IPS DF 6.9 (cell line): ENCODE results near the gene B4GALT7.
A peak's percentile ranks its signal among the peaks of the same experiment; 100 is the strongest.

Experiments
- DNase-seq: peaks from one replicate; pipeline ENCODE4 v3.0.0-alpha.2; 2013; ENCODE audit warnings: low read depth, low spot score
- H3K27ac ChIP-seq: one replicate; pipeline ENCODE4 v1.5.1; 2013; ENCODE audit warnings: low read length, control low read depth
- H3K27me3 ChIP-seq: 2 replicates; pipeline ENCODE4 v1.6.1; 2013; ENCODE audit warnings: mild to moderate bottlenecking, low read length; ENCODE audit not compliant: control insufficient read depth, insufficient read depth
- H3K36me3 ChIP-seq: 2 replicates; pipeline ENCODE4 v1.6.1; 2013; ENCODE audit warnings: low read length; ENCODE audit not compliant: control insufficient read depth, insufficient read depth
- H3K4me1 ChIP-seq: 2 replicates; pipeline ENCODE4 v1.6.1; 2013; ENCODE audit warnings: low read length; ENCODE audit not compliant: control insufficient read depth, insufficient read depth
- H3K4me3 ChIP-seq: 2 replicates; pipeline ENCODE4 v1.5.1; 2013; ENCODE audit warnings: mild to moderate bottlenecking, low read length
- H3K9me3 ChIP-seq: 2 replicates; pipeline ENCODE4 v1.6.1; 2013; ENCODE audit warnings: low read length, inconsistent platforms; ENCODE audit not compliant: control insufficient read depth, insufficient read depth
- WGBS: extraction: QIAGEN DNeasy Blood & Tissue Kit; methylation state at CpG from one replicate; pipeline ENCODE4 v1.1.7; 2013; ENCODE audit warnings: mixed read lengths, missing lambda C conversion rate; ENCODE audit not compliant: insufficient read length, insufficient coverage; 5-methylcytosine and 5-hydroxymethylcytosine counted together

B4GALT7 gene

DNA sequence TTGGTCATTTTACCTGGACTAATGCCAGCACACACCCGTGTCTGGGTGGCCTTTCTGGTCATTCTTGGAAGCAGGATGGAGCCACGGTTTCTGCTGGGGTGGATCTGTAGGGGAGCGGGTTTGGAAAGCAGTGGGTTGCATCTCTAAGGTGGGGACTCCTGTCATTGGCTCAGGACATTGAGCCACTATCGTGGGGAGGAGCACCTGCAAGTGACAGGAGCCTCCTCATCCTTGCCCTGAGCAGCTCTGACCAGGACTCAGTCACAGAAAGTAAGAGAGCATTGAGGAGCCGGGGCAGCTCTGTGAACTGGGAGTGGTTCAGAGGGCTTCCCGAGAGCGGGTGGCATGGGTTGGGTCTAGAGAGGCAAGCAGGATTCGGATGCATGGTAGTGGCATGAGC lies 3.7 kb downstream of the B4GALT7 start:
- no peaks in the 10 kb centered on the region for H3K27me3 ChIP-seq
- peaks cover 3% of the 10 kb centered on the region for H3K4me1 ChIP-seq
- no peak overlapping the region for H3K27ac ChIP-seq
- no CpG with 5 or more reads among the region's 8 CpGs for WGBS
- no peaks in the 10 kb centered on the region for H3K36me3 ChIP-seq
- no peak overlapping the region for H3K4me3 ChIP-seq
- DNase-seq: no peak
- H3K9me3 ChIP-seq: no peaks in the 10 kb centered on the region

GRCh38 chr5:177604116-177604521 lies 4.2 kb downstream of the B4GALT7 start:
- H3K27me3 ChIP-seq: no peaks in the 10 kb centered on the region
- no peak overlapping the region for H3K4me3 ChIP-seq
- no peaks in the 10 kb centered on the region for H3K36me3 ChIP-seq
- no peaks in the 10 kb centered on the region for H3K9me3 ChIP-seq
- H3K4me1 ChIP-seq: peaks cover 3% of the 10 kb centered on the region
- no CpG with 5 or more reads among the region's 27 CpGs for WGBS
- no peak for DNase-seq
- no peak overlapping the region for H3K27ac ChIP-seq

- H3K9me3 ChIP-seq: no peaks in the 10 kb centered on the region
- no peak for DNase-seq
- H3K4me3 ChIP-seq: no peak overlapping the region
- peaks cover 3% of the 10 kb centered on the region for H3K4me1 ChIP-seq
- H3K36me3 ChIP-seq: peaks cover 2% of the 10 kb centered on the region; the same call in 1 of the 2 replicates
- no peaks in the 10 kb centered on the region for H3K27me3 ChIP-seq
- H3K27ac ChIP-seq: no peak overlapping the region
- no CpG with 5 or more reads among the region's 5 CpGs for WGBS
Observed at GRCh38 chr5:177604656-177605055, 4.7 kb downstream of the B4GALT7 start.

GRCh38 chr5:177605078-177605477 lies 5.1 kb downstream of the B4GALT7 start:
- no CpG with 5 or more reads among the region's 5 CpGs for WGBS
- no peak overlapping the region for H3K27ac ChIP-seq
- DNase-seq: no peak
- H3K27me3 ChIP-seq: no peaks in the 10 kb centered on the region
- H3K36me3 ChIP-seq: peaks cover 5% of the 10 kb centered on the region; the same call in 1 of the 2 replicates
- H3K4me3 ChIP-seq: no peak overlapping the region
- peaks cover 3% of the 10 kb centered on the region for H3K4me1 ChIP-seq
- H3K9me3 ChIP-seq: no peaks in the 10 kb centered on the region

DNA sequence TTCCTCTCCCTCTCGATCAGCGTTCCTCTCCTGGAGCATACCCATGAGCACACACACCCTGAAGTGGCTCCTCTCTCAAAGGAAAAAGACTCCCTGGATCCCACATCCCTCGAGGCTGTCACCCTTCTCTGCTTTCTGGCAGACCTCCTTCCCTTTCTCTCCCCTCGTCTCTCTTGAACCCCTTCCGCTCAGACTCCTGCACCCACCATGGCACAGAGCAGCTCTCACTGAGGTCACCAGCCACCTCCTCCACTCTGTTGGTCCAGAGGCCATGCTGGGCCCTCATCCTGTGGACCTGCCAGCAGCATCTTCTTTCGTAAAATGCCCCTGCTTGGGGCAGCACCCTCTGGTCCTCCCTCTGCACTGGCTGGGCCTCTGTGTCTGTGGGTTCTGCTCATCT lies 5.7 kb downstream of the B4GALT7 start:
- no peak for DNase-seq
- WGBS: no CpG with 5 or more reads among the region's 6 CpGs
- H3K27me3 ChIP-seq: no peaks in the 10 kb centered on the region
- no peak overlapping the region for H3K4me3 ChIP-seq
- peaks cover 5% of the 10 kb centered on the region; the same call in 1 of the 2 replicates for H3K36me3 ChIP-seq
- H3K9me3 ChIP-seq: no peaks in the 10 kb centered on the region
- no peak overlapping the region for H3K27ac ChIP-seq
- H3K4me1 ChIP-seq: peaks cover 3% of the 10 kb centered on the region

DNA sequence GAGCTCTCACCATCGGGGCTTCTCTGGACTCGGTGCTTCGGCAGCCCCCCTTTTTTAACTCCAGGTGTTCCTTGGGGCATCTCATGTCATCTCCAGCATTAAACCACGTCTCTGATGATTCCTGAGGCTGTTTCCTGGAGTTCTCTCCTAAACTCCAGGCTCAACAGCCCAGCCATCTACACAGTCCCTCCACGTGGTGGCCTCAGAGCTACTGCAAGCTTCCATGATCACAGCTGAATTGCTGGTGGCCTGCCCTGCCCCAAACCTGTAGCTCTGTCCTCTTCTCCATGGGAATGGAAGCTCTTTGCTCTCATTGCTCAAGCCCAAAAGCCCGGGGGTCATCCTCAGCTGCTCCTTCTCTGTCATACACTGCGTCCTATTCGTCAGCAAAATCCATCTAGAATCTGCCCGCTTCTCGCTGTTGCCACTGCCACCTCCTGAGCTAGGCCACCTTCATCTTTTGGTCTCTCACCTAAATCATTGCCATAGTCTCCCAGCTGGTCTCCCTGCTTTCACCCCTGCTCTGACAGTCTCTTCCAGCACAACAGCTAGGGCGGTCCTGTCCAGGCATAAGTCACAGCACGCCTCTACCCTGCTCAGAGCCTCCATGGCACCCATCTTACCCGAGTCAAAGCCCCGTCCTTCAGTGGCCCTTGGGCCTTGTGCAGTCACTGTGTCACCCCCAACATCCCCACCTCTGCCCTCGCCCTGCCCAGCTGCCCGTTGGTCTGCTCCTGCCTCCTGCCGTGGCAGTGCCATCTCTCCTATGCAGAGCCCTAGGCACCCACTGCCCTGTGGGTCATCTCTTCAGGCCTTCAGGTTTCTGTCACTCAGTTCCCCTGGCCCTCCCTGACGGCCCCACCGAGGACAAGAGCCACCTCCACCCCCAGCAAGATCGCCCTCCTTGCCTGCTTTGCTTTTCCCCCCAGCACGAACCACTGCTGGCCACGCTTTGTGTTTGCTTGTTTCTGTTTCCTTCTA lies 6.4 kb downstream of the B4GALT7 start:
- Histone ChIP-seq H3K27ac (no peak overlapping the region), H3K4me3 (no peak overlapping the region), H3K36me3 (peaks cover 5% of the 10 kb centered on the region; the same call in 1 of the 2 replicates), H3K27me3 (no peaks in the 10 kb centered on the region), H3K9me3 (no peaks in the 10 kb centered on the region), H3K4me1 (peaks cover 3% of the 10 kb centered on the region)
- no peak for DNase-seq
- no CpG with 5 or more reads among the region's 22 CpGs for WGBS

GRCh38 chr5:177607115-177607451 lies 7.2 kb downstream of the B4GALT7 start:
- Histone ChIP-seq H3K4me1 (peaks cover 3% of the 10 kb centered on the region), H3K4me3 (no peak overlapping the region), H3K27me3 (no peaks in the 10 kb centered on the region), H3K36me3 (peaks cover 5% of the 10 kb centered on the region; the same call in 1 of the 2 replicates), H3K9me3 (no peaks in the 10 kb centered on the region), H3K27ac (no peak overlapping the region)
- DNase-seq: no peak
- no CpG with 5 or more reads among the region's 11 CpGs for whole genome bisulfite sequencing

DNA sequence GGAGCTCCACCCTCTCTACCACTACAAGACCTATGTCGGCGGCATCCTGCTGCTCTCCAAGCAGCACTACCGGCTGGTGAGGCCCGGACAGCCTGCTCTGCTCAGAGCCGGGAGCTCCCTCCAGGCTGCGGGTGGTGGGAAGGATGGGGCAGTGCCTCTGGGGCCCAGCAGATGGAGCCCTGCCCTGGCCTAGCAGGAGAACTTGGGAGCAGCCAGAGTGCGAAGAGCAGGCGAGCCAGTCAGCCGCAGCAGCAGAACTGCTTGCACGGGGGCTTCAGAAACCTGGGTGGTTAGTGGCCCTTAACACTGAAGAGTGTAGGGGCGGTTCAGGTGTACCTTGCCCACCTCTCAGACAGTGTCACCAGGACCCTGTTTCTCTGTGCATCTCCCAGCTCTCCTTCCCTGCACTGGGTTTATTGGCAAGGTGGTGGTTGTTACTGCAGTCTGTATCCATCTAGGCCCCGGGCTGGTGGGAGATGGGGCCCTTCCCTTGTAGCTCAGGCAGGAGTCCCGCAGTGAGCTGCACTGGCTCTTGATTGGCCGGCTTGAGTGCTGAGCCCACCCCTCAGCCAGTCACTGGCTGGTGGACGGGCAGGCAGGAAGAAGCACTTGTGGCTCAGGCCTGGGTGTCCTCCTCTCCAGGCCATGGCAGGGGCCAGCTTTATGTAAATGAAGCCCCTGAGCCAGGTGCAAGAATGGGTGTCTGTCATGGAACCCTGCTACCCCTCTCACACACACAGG lies 7.7 kb downstream of the B4GALT7 start:
- peaks cover 5% of the 10 kb centered on the region; the same call in 1 of the 2 replicates for H3K36me3 ChIP-seq

DNA sequence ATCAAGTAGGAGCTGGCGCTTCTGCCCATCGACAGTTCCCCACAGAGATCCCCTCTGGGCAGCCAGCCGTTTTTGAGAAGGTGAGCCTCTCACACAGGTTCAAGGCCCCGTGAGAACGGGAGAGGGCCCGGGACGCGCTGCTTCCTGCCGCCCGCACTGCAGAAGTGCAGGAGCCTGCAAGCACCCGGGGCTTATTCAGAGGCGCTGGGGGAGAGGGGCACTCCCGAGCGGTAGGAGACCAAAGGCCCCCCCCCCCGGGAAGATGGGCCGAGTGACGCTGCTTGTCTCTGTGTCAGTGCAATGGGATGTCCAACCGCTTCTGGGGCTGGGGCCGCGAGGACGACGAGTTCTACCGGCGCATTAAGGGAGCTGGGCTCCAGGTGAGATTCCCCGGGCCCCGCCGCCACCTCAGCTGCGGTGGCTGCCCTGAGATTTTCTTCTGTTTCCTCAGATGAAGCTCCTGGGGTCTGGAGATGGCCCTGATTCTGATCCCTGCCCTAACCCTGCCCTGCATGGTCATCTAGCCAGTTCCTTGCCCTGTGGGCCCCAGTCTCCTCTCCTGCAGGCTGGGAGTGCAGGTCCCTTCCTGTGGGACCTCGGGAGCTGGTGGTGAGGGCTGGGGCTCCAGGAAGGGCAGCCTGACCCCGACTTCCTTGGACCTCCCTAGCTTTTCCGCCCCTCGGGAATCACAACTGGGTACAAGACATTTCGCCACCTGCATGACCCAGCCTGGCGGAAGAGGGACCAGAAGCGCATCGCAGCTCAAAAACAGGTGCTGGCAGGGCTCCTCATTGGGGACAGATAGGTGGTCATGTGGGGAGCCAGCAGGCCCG lies 8.5 kb downstream of the B4GALT7 start:
- no peak for DNase-seq
- no peak overlapping the region for H3K27ac ChIP-seq
- no CpG with 5 or more reads among the region's 37 CpGs for WGBS

More for the DNA sequence above, 7.7 kb downstream of the B4GALT7 start:
- no peak overlapping the region for H3K4me3 ChIP-seq
- H3K27me3 ChIP-seq: no peaks in the 10 kb centered on the region
- peak; percentile 60 for DNase-seq
- WGBS: no CpG with 5 or more reads among the region's 15 CpGs
- H3K9me3 ChIP-seq: no peaks in the 10 kb centered on the region
- peaks cover 3% of the 10 kb centered on the region for H3K4me1 ChIP-seq
- no peak overlapping the region for H3K27ac ChIP-seq

More for the DNA sequence above, 8.5 kb downstream of the B4GALT7 start:
- H3K4me3 ChIP-seq: no peak overlapping the region
- H3K9me3 ChIP-seq: no peaks in the 10 kb centered on the region
- H3K27me3 ChIP-seq: no peaks in the 10 kb centered on the region
- H3K4me1 ChIP-seq: peaks cover 3% of the 10 kb centered on the region
- H3K36me3 ChIP-seq: peaks cover 5% of the 10 kb centered on the region; the same call in 1 of the 2 replicates
